GM10248 (cell line): ENCODE results near the gene CALD1.

ENCODE experiments used
- CTCF ChIA-PET: fragments of 300-600 bp; sonication (Branson Sonifier 250); formaldehyde crosslinking; extraction: SDS; loops from one replicate; lab custom pipeline; 2021; ENCODE audit warnings: antibody characterized with exemption; lab: Yijun Ruan, JAX
- POLR2A ChIA-PET: fragments of 350-650 bp; sonication (Branson Sonifier 250); formaldehyde crosslinking; extraction: SDS; loops from one replicate; lab custom pipeline; 2020; ENCODE audit warnings: antibody characterized with exemption; lab: Yijun Ruan, JAX
- DNase-seq: peaks from one replicate; pipeline ENCODE4 v3.0.0; 2012; ENCODE audit errors: extremely low spot score
- TF ChIP-seq, protein P1 (sequence below): IDR thresholded peaks from 2 replicates; pipeline ENCODE4 v1.5.1; 2012; ENCODE audit warnings: mild to moderate bottlenecking, low read depth; ENCODE audit errors: extremely low read depth, missing control alignments, control extremely low read depth

Gene CALD1

DNA sequence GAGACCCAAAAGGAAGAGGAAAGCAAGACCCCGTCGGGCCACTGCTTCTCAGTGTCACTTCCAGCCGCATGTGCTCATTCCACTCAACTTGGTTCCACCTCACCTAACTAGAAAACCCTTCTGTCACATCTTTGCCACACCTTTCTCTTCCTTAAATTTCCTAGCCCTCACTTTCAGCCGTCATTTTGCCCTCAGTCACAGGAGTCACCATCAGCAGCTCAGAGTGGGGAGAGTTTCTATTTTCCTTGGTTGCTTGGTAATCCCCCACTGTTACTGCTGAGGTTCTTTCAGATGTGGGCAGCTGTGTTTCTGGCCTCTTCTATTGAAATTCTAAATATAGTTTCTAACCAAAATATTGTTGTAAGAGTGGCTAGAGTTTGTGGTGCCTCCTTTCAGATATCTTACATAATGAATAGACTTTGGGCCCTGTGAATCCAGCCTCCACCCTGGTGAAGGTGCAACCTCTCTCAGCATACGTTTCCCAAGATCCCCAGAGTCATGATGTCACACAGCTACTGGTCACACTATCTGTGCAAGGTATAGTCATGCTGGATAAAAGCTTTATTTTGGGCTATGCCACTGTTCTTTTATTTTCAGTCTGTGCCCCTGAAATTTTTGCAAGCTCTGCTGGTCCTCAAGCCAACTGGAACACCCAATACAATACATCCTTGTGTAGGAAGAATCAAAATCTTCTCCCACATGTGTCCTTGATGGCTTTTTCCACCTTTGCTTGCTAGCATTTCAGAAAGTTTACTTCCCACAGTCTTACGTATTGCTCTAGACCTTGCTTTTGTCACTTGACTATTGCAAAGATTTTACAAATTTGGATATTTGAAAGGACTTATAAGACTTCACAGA lies 216.0 kb downstream of the CALD1 start:
- CTCF ChIA-PET, result interaction anchor here (1.9 to 3.0 kb wide), 5 partner anchors 9 to 176 kb away, joined by 5 to 28 read pairs (median 6); partner anchors contain the start of genes AGBL3, CYREN and TMEM140
- POLR2A ChIA-PET, result interaction anchor here (1.4 to 1.9 kb wide), 2 partner anchors 8 to 153 kb away, joined by 4 to 7 read pairs; partner anchors contain the start of genes AGBL3 and TMEM140
- DNase-seq, result peak; percentile 41
- TF ChIP-seq, protein P1, sequence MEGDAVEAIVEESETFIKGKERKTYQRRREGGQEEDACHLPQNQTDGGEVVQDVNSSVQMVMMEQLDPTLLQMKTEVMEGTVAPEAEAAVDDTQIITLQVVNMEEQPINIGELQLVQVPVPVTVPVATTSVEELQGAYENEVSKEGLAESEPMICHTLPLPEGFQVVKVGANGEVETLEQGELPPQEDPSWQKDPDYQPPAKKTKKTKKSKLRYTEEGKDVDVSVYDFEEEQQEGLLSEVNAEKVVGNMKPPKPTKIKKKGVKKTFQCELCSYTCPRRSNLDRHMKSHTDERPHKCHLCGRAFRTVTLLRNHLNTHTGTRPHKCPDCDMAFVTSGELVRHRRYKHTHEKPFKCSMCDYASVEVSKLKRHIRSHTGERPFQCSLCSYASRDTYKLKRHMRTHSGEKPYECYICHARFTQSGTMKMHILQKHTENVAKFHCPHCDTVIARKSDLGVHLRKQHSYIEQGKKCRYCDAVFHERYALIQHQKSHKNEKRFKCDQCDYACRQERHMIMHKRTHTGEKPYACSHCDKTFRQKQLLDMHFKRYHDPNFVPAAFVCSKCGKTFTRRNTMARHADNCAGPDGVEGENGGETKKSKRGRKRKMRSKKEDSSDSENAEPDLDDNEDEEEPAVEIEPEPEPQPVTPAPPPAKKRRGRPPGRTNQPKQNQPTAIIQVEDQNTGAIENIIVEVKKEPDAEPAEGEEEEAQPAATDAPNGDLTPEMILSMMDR, result no peak

DNA sequence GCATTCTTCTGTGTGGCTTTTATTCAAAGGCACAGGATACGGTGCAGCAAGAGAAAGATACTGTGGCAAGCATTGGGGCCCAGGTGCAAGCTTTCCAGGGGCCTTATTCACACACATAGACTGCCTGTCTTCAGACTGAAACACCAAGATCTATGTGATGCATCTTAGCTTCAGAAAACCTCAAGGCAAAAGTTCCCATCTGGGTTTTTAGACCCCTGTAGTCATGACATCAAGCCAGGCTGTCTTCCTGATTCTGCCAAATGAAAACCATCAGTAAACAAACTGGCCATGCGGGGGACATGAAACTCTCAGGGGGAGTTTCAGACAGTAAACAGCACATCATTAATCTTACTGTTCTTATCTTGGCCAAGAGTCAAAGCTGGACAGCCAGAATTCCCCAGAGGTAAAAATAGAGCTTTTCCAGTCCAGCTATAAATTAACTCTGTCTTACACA lies 216.7 kb downstream of the CALD1 start:
- CTCF ChIA-PET, result interaction anchor here (1.2 to 3.0 kb wide), 6 partner anchors 9 to 175 kb away, joined by 3 to 28 read pairs (median 6); partner anchors contain the start of genes AGBL3, CYREN and TMEM140
- POLR2A ChIA-PET, result interaction anchor here (1.4 to 1.9 kb wide), 2 partner anchors 9 to 152 kb away, joined by 4 to 7 read pairs; partner anchors contain the start of genes AGBL3 and TMEM140
- DNase-seq, result peak; percentile 49
- TF ChIP-seq, protein P1, result no peak

DNA sequence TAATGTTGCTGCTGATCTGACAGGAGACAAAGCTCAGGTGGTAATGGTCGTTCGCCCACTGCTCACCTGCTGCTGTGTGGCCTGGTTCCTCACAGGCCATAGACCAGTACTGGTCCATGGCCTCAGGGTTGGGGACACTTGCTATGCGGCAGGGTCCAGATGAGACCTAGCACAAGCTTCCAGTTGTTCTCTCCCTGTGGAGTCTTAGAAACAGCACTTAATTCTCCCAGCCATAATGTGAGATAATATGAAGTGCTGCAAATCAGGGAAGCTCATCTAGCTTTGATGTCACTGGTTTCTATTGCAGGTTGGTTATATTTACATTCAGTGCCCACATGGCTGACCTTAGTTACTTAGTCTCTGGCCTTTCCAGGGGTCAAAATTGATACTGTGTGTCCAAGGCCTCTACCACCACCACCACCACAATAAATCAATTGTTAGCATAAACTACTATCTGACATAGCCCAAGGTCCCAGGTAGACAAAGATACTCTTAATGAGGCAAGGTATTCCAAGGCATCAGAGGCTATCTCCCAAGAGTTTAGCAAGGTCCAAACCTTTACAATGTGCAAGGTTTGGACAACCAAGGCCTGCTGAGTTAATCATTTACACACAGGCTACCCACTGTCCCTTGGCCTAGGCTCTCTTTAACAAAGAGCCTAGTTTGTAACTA lies 217.9 kb downstream of the CALD1 start:
- TF ChIP-seq, protein P1, result no peak
- ChIA-PET POLR2A (no interaction called here), CTCF (interaction anchor here (1.2 to 3.0 kb wide), 4 partner anchors 11 to 172 kb away, joined by 3 to 28 read pairs (median 6); partner anchors contain the start of gene AGBL3)
- no peak for DNase-seq

DNA sequence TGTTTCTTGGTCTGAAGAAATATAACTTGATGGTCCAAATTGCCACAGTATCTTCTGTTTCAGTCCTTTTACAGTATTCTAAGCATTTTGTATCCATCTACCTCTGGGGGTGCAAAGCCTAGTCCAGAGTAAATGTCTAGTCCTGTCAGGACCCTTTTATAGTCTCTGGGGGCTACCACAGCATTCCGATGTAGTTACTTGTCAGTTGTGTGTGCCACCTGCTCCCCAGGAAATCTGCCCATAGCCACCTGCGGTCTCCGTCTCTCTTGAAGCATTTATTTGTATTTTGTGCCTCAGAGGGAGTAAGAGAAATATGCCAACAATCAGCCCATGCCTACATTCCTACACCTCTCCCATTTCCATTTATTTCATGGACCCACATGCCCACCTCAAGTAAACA lies 219.7 kb downstream of the CALD1 start:
- TF ChIP-seq, protein P1, result no peak
- ChIA-PET CTCF (interaction anchor here (1.1 to 1.5 kb wide), 2 partner anchors 11 to 149 kb away, joined by 3 to 4 read pairs; partner anchors contain the start of gene TMEM140), POLR2A (no interaction called here)
- no peak for DNase-seq

DNA sequence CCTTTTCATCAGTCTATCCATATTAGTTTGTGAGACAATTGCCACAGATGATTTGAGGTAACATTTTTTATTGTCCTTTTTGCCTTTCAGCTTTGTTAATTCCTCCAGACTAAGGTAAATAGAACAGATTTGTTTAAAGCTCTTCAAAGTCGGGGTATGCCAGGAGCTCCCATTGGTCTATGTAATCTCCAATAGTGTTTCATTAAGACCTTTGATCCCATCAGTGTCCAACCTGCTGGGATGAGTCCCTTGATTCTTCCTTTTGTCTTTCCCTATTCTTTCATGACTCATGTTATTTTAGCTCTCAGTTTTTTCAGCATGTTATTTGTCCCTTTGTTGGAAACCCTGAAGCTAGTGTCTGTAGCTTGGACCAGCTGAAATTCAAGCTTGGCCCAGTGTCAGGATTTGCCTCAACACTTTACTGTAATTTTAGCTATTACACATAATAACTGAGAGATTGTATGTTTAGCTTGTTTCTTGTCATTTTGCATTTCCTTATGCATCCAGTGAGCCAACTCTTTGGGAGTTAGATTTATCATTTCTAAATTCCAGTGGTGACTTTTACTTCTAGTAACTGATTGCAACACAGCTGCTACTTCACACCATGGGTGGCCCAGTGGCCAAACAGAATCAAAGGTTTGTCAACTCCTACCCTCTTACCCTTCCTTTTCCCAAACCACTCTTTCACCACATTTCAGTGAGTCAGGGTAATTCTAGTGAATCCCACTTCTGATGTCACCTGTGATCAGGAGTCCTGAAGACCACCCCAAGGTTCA lies 222.1 kb downstream of the CALD1 start:
- DNase-seq, result no peak

More for the DNA sequence above, 222.1 kb downstream of the CALD1 start:
- TF ChIP-seq, protein P1, result no peak
- ChIA-PET CTCF (interaction anchor here (0.9 to 2.6 kb wide), 4 partner anchors 14 to 157 kb away, joined by 3 to 11 read pairs (median 6); partner anchors contain the start of gene AGBL3), POLR2A (no interaction called here)
